Measurements from ENCODE around the gene PXT1.

Gene PXT1

DNA sequence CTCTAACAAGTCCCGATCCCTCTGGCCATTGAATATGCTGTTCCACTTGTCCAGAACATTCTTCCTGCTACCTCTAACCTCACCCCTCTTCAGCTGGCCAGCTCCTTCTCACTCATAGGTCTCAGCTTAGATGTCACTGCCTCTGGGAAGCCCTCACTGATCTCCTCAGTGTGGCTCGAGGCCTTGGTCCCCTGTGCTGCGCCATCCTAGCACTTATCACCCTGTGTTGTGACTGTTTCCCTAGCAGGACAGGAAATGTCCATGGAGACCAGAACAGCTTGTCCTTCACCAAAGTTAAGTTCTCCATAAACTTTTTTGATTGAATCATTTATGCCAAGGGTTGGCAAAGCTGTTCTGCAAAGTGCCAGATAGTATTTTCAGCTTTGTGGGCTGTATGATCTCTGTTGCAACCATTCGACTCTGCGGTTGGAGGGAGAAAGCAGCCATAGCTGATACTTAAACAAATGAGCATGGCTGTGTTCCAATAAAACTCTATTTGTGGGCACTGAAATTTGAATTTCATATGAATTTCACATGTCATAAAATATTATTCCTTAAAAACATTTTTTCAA, 99.5 kb downstream of the PXT1 start:
- Mint-ChIP-seq H3K9me3 (no peaks in the 10 kb centered on the region), H3K36me3 (ENCODE audit: low read depth) (no peaks in the 10 kb centered on the region), H3K4me1 (ENCODE audit: low read depth) (peaks cover 7% of the 10 kb centered on the region), H3K4me3 (no peak overlapping the region), H3K27me3 (peaks cover 19% of the 10 kb centered on the region), H3K27ac (no peak overlapping the region)
- DNase-seq = no peak

DNA sequence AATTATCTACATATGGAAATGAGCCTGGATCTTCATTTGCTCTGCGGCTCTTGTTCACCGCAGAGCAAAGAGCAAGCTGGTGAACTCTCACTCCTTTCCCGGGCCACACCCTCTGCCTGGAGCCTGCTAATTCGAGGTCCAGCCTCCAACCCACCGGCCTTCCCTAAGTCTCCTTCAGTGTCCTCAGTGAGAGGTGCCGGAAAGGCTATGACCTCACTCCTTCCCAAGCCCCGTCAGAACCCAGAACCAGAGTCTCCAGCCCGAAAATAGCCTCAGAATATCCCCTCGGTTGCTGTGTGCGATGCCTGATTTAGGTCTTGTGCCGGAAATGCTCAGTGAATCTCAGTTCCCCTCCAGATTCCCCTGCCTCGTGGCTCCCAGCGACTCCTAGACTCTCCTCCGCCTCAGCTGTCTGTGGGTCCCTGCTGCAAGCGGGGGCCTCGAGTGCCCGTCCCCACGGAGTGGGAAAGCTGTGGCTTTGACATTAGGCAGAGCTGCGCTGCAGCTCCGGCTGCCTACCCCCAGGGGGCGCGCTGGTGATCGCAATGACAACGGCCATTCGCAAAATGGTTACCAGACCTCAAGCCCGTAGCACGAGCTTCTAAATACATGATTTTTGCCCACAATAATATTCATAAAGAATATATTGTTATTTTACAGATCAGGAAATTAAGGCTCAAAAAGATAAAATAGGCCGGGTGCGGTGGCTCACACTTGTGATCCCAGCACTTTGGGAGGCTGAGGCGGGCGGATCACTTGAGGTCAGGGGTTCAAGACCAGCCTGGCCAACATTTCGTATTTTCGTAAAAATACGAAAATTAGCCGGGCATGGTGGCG, 101.8 kb downstream of the PXT1 start:
- peaks cover 14% of the 10 kb centered on the region for H3K4me1 Mint-ChIP-seq (ENCODE audit: low read depth)
- H3K4me3 Mint-ChIP-seq = peak overlapping the region; percentile 43
- H3K27me3 Mint-ChIP-seq = peaks cover 20% of the 10 kb centered on the region
- DNase-seq = peak; percentile 84
- H3K27ac Mint-ChIP-seq = no peak overlapping the region
- H3K9me3 Mint-ChIP-seq = no peaks in the 10 kb centered on the region
- no peaks in the 10 kb centered on the region for H3K36me3 Mint-ChIP-seq (ENCODE audit: low read depth)
